ENCODE results near the gene SFMBT1.
A peak's percentile ranks its signal among the peaks of the same experiment; 100 is the strongest.

The SFMBT1 gene

GRCh38 chr3:53045518-53046170 is at the start of gene SFMBT1:
SFMBT1 (minus strand) TSS chr3:53046073; CDS start chr3:52969128, 76,945 bp downstream.
- peak within 1 kb of the TSS; percentile 95 for H2AFZ ChIP-seq

GRCh38 chr3:53092942-53093341 is 47.1 kb upstream of the SFMBT1 start:
- no peaks in the 10 kb centered on the region for H3K79me2 ChIP-seq
- no peaks in the 10 kb centered on the region for H3K4me1 ChIP-seq
- H2AFZ ChIP-seq = no peak overlapping the region
- no peak overlapping the region for H3K4me2 ChIP-seq (ENCODE audit: low read length)
- no peaks in the 10 kb centered on the region for H3K27me3 ChIP-seq (ENCODE audit: control insufficient read depth, insufficient read depth, low read length)
- H3K9me3 ChIP-seq (ENCODE audit: control insufficient read depth, low read length) = no peaks in the 10 kb centered on the region
- no peak overlapping the region for H3K27ac ChIP-seq
- no peak overlapping the region for H3K4me3 ChIP-seq (ENCODE audit: low read depth, low read length)
- no peaks in the 10 kb centered on the region for H3K36me3 ChIP-seq (ENCODE audit: control insufficient read depth, insufficient read depth, low read length)
- no peak overlapping the region for H3K9ac ChIP-seq
- TF ChIP-seq CTCF (IDR thresholded peaks at IDR 0.05) = no peak

More at GRCh38 chr3:53045518-53046170, at the start of gene SFMBT1:
- H3K27ac ChIP-seq = peak within 1 kb of the TSS; percentile 79
- no peaks in the 10 kb centered on the region for H3K4me1 ChIP-seq
- peak within 1 kb of the TSS; percentile 94 for H3K4me2 ChIP-seq (ENCODE audit: low read length)
- peaks cover 12% of the 10 kb centered on the region for H3K79me2 ChIP-seq
- no peak for TF ChIP-seq CTCF (IDR thresholded peaks at IDR 0.05)
- no peaks in the 10 kb centered on the region for H3K9me3 ChIP-seq (ENCODE audit: control insufficient read depth, low read length)
- H3K27me3 ChIP-seq (ENCODE audit: control insufficient read depth, insufficient read depth, low read length) = no peaks in the 10 kb centered on the region
- H3K4me3 ChIP-seq (ENCODE audit: low read depth, low read length) = peak within 1 kb of the TSS; percentile 86
- no peaks in the 10 kb centered on the region for H3K36me3 ChIP-seq (ENCODE audit: control insufficient read depth, insufficient read depth, low read length)
- H3K9ac ChIP-seq = peak within 1 kb of the TSS; percentile 37

GRCh38 chr3:53092216-53092615 is 46.3 kb upstream of the SFMBT1 start:
- H3K27ac ChIP-seq = no peak overlapping the region
- no peak overlapping the region for H3K4me2 ChIP-seq (ENCODE audit: low read length)
- H3K36me3 ChIP-seq (ENCODE audit: control insufficient read depth, insufficient read depth, low read length) = no peaks in the 10 kb centered on the region
- H2AFZ ChIP-seq = no peak overlapping the region
- H3K9ac ChIP-seq = no peak overlapping the region
- H3K79me2 ChIP-seq = no peaks in the 10 kb centered on the region
- H3K9me3 ChIP-seq (ENCODE audit: control insufficient read depth, low read length) = no peaks in the 10 kb centered on the region
- H3K4me3 ChIP-seq (ENCODE audit: low read depth, low read length) = no peak overlapping the region
- no peak for TF ChIP-seq CTCF (IDR thresholded peaks at IDR 0.05)
- no peaks in the 10 kb centered on the region for H3K27me3 ChIP-seq (ENCODE audit: control insufficient read depth, insufficient read depth, low read length)
- H3K4me1 ChIP-seq = no peaks in the 10 kb centered on the region

GRCh38 chr3:53091011-53091410 is 45.1 kb upstream of the SFMBT1 start:
- H2AFZ ChIP-seq = no peak overlapping the region
- H3K4me1 ChIP-seq = no peaks in the 10 kb centered on the region
- H3K79me2 ChIP-seq = no peaks in the 10 kb centered on the region
- H3K4me3 ChIP-seq (ENCODE audit: low read depth, low read length) = no peak overlapping the region
- no peak overlapping the region for H3K9ac ChIP-seq
- H3K36me3 ChIP-seq (ENCODE audit: control insufficient read depth, insufficient read depth, low read length) = no peaks in the 10 kb centered on the region
- no peak overlapping the region for H3K4me2 ChIP-seq (ENCODE audit: low read length)
- no peak for TF ChIP-seq CTCF (IDR thresholded peaks at IDR 0.05)
- H3K27ac ChIP-seq = no peak overlapping the region
- no peaks in the 10 kb centered on the region for H3K9me3 ChIP-seq (ENCODE audit: control insufficient read depth, low read length)
- H3K27me3 ChIP-seq (ENCODE audit: control insufficient read depth, insufficient read depth, low read length) = no peaks in the 10 kb centered on the region

- H3K4me2 ChIP-seq (ENCODE audit: low read length) = no peak overlapping the region
- H3K9me3 ChIP-seq (ENCODE audit: control insufficient read depth, low read length) = no peaks in the 10 kb centered on the region
- H2AFZ ChIP-seq = no peak overlapping the region
- H3K4me1 ChIP-seq = no peaks in the 10 kb centered on the region
- TF ChIP-seq CTCF (IDR thresholded peaks at IDR 0.05) = no peak
- H3K27me3 ChIP-seq (ENCODE audit: control insufficient read depth, insufficient read depth, low read length) = no peaks in the 10 kb centered on the region
- H3K9ac ChIP-seq = no peak overlapping the region
- H3K79me2 ChIP-seq = no peaks in the 10 kb centered on the region
- no peak overlapping the region for H3K27ac ChIP-seq
- no peaks in the 10 kb centered on the region for H3K36me3 ChIP-seq (ENCODE audit: control insufficient read depth, insufficient read depth, low read length)
- H3K4me3 ChIP-seq (ENCODE audit: low read depth, low read length) = no peak overlapping the region
Measured at GRCh38 chr3:53089511-53089910, 43.6 kb upstream of the SFMBT1 start.

Measured in parathyroid adenoma (tissue), 2 donors.